OCI-LY1 (cell line): ENCODE measurements around the gene RBMS3.

ENCODE experiments used
- EZH2 ChIP-seq: fragments of 200-600 bp; sonication (generic), shearing (Covaris generic); IDR thresholded peaks from 2 replicates; pipeline ENCODE4 v1.8.0; 2017; ENCODE audit warnings: borderline replicate concordance, mixed run types, mild to moderate bottlenecking, antibody characterized with exemption, low read length, moderate library complexity, mixed read lengths
- TF ChIP-seq, protein P1 (sequence below): fragments of 200-600 bp; sonication (generic), shearing (Covaris generic); IDR thresholded peaks from 2 replicates; pipeline ENCODE4 v1.5.1; 2017; ENCODE audit warnings: mild to moderate bottlenecking, antibody characterized with exemption, low read length, moderate library complexity, mixed read lengths

- TF ChIP-seq, protein P1, sequence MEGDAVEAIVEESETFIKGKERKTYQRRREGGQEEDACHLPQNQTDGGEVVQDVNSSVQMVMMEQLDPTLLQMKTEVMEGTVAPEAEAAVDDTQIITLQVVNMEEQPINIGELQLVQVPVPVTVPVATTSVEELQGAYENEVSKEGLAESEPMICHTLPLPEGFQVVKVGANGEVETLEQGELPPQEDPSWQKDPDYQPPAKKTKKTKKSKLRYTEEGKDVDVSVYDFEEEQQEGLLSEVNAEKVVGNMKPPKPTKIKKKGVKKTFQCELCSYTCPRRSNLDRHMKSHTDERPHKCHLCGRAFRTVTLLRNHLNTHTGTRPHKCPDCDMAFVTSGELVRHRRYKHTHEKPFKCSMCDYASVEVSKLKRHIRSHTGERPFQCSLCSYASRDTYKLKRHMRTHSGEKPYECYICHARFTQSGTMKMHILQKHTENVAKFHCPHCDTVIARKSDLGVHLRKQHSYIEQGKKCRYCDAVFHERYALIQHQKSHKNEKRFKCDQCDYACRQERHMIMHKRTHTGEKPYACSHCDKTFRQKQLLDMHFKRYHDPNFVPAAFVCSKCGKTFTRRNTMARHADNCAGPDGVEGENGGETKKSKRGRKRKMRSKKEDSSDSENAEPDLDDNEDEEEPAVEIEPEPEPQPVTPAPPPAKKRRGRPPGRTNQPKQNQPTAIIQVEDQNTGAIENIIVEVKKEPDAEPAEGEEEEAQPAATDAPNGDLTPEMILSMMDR, result no peak
- no peak for TF ChIP-seq EZH2
Measured at GRCh38 chr3:29760226-29760685, 479.4 kb downstream of the RBMS3 start.
